ENCODE results near the gene LRRC8B.
A peak's percentile ranks its signal among the peaks of the same experiment; 100 is the strongest.

LRRC8B gene

DNA sequence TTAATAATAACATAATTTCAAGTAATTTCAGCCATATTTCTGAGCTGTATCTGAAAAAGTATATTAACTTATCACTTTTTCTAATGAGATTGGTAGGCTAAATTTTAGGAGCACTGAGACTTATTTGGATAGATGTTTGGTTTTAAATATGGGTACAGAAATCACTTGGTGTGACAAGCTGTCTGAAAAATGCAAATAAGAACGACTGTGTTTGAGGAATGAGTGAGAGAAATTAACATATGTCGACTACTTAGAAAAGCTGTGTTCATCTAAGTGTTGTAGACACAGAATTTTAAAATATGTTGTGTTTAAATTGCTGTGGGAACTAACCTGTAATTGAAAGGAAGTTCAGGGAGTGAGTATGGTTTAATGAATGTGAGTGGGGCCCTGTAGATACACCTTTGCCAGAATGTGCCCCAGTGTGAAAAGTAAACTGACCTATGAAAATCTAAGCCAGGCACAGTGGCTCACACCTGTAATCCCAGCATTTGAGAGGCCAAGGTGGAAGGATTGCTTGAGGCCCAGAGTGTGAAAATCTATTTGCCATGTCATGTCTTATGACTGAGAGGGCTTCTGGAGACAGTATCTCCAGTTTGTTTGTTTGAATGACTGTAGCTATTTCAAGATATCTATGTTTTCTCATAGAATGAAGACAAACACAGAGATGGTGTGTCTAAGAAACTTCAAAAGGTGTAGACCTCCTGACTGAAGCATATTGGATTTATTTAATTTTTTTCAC lies 54.5 kb downstream of the LRRC8B start:
- no peak overlapping the region for H3K4me3 ChIP-seq (ENCODE audit: low read depth, low read length)
- DNase-seq (ENCODE audit: low read depth): no peak
- no peak for TF ChIP-seq CTCF (conservative IDR thresholded peaks at IDR 0.05; ENCODE audit: low read depth, low read length)

- DNase-seq (ENCODE audit: low read depth): no peak
- no peak for TF ChIP-seq CTCF (conservative IDR thresholded peaks at IDR 0.05; ENCODE audit: low read depth, low read length)
- no peak overlapping the region for H3K4me3 ChIP-seq (ENCODE audit: low read depth, low read length)
Observed at GRCh38 chr1:89580036-89580435, 55.4 kb downstream of the LRRC8B start.

DNA sequence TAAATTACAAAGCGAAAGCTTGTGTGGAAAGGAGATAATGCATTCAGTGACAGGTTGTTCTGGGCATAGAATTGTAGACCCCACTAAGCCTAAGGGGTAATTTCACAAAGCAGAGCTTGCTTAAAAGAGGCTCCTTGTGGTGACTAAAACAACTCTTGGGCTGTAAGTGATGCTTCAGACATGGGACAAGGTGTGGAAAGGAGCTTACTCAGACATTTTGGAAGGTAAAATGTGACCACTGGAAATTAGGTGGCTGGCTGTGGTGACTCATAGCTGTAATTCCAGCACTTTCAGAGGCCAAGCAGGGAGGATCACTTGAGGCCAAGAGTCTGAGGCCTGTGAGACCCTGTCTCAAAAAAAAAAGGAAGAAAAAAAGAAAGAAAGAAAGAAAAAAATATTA lies 57.2 kb downstream of the LRRC8B start:
- no peak overlapping the region for H3K4me3 ChIP-seq (ENCODE audit: low read depth, low read length)
- no peak for DNase-seq (ENCODE audit: low read depth)
- no peak for TF ChIP-seq CTCF (conservative IDR thresholded peaks at IDR 0.05; ENCODE audit: low read depth, low read length)

GRCh38 chr1:89582571-89582970 lies 57.9 kb downstream of the LRRC8B start:
- no peak for DNase-seq (ENCODE audit: low read depth)
- no peak overlapping the region for H3K4me3 ChIP-seq (ENCODE audit: low read depth, low read length)
- TF ChIP-seq CTCF (conservative IDR thresholded peaks at IDR 0.05; ENCODE audit: low read depth, low read length): no peak

GRCh38 chr1:89584211-89584610 lies 59.6 kb downstream of the LRRC8B start:
- TF ChIP-seq CTCF (conservative IDR thresholded peaks at IDR 0.05; ENCODE audit: low read depth, low read length): no peak
- no peak for DNase-seq (ENCODE audit: low read depth)
- no peak overlapping the region for H3K4me3 ChIP-seq (ENCODE audit: low read depth, low read length)

DNA sequence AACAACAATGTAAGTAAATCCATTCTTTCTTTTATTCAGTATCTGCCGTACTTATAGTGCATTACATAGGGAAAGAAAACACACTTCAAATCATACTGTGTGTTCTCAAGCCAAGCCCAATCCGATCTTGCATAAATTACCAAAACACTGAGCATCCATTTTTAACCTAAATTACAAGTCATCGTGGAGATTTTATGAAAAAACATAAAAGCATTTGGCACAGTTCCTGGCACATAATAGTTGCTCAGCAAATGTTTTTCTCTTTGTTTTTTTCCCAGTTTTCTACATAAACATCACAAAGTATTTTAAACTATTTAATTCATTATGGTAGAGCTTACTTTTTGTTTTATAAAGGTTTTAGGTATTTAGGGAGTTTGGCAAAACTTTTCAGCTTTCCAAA lies 60.2 kb downstream of the LRRC8B start:
- H3K4me3 ChIP-seq (ENCODE audit: low read depth, low read length): no peak overlapping the region
- no peak for TF ChIP-seq CTCF (conservative IDR thresholded peaks at IDR 0.05; ENCODE audit: low read depth, low read length)
- DNase-seq (ENCODE audit: low read depth): no peak

GRCh38 chr1:89587729-89588161 lies 63.1 kb downstream of the LRRC8B start:
- no peak overlapping the region for H3K4me3 ChIP-seq (ENCODE audit: low read depth, low read length)
- DNase-seq (ENCODE audit: low read depth): peak; percentile 58
- no peak for TF ChIP-seq CTCF (conservative IDR thresholded peaks at IDR 0.05; ENCODE audit: low read depth, low read length)
